ENCODE results near the gene EDN2.
A peak's percentile ranks its signal among the peaks of the same experiment; 100 is the strongest.

The EDN2 gene

GRCh38 chr1:41510531-41511238, 26.2 kb upstream of the EDN2 start:
- TF ChIP-seq GABPA (IDR thresholded peaks at IDR 0.05; ENCODE audit: low read depth) (no peak), SPI1 (IDR thresholded peaks at IDR 0.05; ENCODE audit: borderline replicate concordance, low read depth) (no peak), POLR2AphosphoS5 (IDR thresholded peaks at IDR 0.05; ENCODE audit: low read depth) (no peak), REST (IDR thresholded peaks at IDR 0.05; ENCODE audit: insufficient replicate concordance, low read depth) (no peak), CTCF (IDR thresholded peaks at IDR 0.05; ENCODE audit: insufficient read depth, low read length) (no peak)
- no peak overlapping the region for H3K4me3 ChIP-seq (replicated peaks; ENCODE audit: insufficient read depth, low read length)
- DNase-seq (ENCODE audit: low read depth in 1 of 2, low spot score in 1 of 2) = no peak
- no peaks in the 10 kb centered on the region for H3K27me3 ChIP-seq (ENCODE audit: insufficient read depth, poor library complexity, severe bottlenecking)
- no peak overlapping the region for H3K27ac ChIP-seq (replicated peaks)

GRCh38 chr1:41509270-41509671, 24.8 kb upstream of the EDN2 start:
- no peak overlapping the region for H3K4me3 ChIP-seq (replicated peaks; ENCODE audit: insufficient read depth, low read length)
- TF ChIP-seq SPI1 (IDR thresholded peaks at IDR 0.05; ENCODE audit: borderline replicate concordance, low read depth) (peak; percentile 26; the same call in 1 of the 2 replicates), GABPA (IDR thresholded peaks at IDR 0.05; ENCODE audit: low read depth) (no peak)
- DNase-seq (ENCODE audit: low read depth in 1 of 2, low spot score in 1 of 2) = peak in 1 of 2 experiments; percentile 38
- H3K27me3 ChIP-seq (ENCODE audit: insufficient read depth, poor library complexity, severe bottlenecking) = no peaks in the 10 kb centered on the region
- H3K27ac ChIP-seq (replicated peaks) = no peak overlapping the region

- TF ChIP-seq POLR2AphosphoS5 (IDR thresholded peaks at IDR 0.05; ENCODE audit: low read depth) = no peak
- TF ChIP-seq REST (IDR thresholded peaks at IDR 0.05; ENCODE audit: insufficient replicate concordance, low read depth) = no peak
- no peak for TF ChIP-seq GABPA (IDR thresholded peaks at IDR 0.05; ENCODE audit: low read depth)
- no peak for TF ChIP-seq CTCF (IDR thresholded peaks at IDR 0.05; ENCODE audit: insufficient read depth, low read length)
- Histone ChIP-seq H3K4me3 (replicated peaks; ENCODE audit: insufficient read depth, low read length) (no peak overlapping the region), H3K27me3 (ENCODE audit: insufficient read depth, poor library complexity, severe bottlenecking) (no peaks in the 10 kb centered on the region), H3K27ac (replicated peaks) (no peak overlapping the region)
- DNase-seq (ENCODE audit: low read depth in 1 of 2, low spot score in 1 of 2) = no peak
These were observed 23.8 kb upstream of the EDN2 start for GRCh38 chr1:41508290-41508689.

GRCh38 chr1:41507836-41508235, 23.4 kb upstream of the EDN2 start:
- Histone ChIP-seq H3K4me3 (replicated peaks; ENCODE audit: insufficient read depth, low read length) (no peak overlapping the region), H3K27me3 (ENCODE audit: insufficient read depth, poor library complexity, severe bottlenecking) (no peaks in the 10 kb centered on the region), H3K27ac (replicated peaks) (no peak overlapping the region)
- no peak for DNase-seq (ENCODE audit: low read depth in 1 of 2, low spot score in 1 of 2)
- TF ChIP-seq SPI1 (IDR thresholded peaks at IDR 0.05; ENCODE audit: borderline replicate concordance, low read depth) (no peak), GABPA (IDR thresholded peaks at IDR 0.05; ENCODE audit: low read depth) (no peak), POLR2AphosphoS5 (IDR thresholded peaks at IDR 0.05; ENCODE audit: low read depth) (no peak)

All from HL-60 (cell line).